ENCODE results near the gene SNX2. TPM values are rescaled to one million over a fixed set of nuclear protein-coding genes. Genes with fewer than 3 reads are reported as not detected.

The SNX2 gene
- total RNA-seq, 1 donor from 2014 or later: 53.8 TPM

- Mint-ChIP-seq H3K36me3 (ENCODE audit: low read depth) (peaks cover 8% of the 10 kb centered on the region), H3K9me3 (ENCODE audit: low read depth) (peaks cover 6% of the 10 kb centered on the region), H3K4me1 (ENCODE audit: low read depth) (peaks cover 9% of the 10 kb centered on the region), H3K4me3 (ENCODE audit: unreplicated experiment) (no peak overlapping the region), H3K27me3 (ENCODE audit: low read depth) (no peaks in the 10 kb centered on the region), H3K27ac (ENCODE audit: unreplicated experiment) (no peak overlapping the region)
- no peak for DNase-seq (ENCODE audit: low spot score)
- TF ChIP-seq, protein P1, sequence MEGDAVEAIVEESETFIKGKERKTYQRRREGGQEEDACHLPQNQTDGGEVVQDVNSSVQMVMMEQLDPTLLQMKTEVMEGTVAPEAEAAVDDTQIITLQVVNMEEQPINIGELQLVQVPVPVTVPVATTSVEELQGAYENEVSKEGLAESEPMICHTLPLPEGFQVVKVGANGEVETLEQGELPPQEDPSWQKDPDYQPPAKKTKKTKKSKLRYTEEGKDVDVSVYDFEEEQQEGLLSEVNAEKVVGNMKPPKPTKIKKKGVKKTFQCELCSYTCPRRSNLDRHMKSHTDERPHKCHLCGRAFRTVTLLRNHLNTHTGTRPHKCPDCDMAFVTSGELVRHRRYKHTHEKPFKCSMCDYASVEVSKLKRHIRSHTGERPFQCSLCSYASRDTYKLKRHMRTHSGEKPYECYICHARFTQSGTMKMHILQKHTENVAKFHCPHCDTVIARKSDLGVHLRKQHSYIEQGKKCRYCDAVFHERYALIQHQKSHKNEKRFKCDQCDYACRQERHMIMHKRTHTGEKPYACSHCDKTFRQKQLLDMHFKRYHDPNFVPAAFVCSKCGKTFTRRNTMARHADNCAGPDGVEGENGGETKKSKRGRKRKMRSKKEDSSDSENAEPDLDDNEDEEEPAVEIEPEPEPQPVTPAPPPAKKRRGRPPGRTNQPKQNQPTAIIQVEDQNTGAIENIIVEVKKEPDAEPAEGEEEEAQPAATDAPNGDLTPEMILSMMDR (IDR thresholded peaks at IDR 0.05): no peak
Measured at GRCh38 chr5:122839731-122840130, 64.9 kb downstream of the SNX2 start.

DNA sequence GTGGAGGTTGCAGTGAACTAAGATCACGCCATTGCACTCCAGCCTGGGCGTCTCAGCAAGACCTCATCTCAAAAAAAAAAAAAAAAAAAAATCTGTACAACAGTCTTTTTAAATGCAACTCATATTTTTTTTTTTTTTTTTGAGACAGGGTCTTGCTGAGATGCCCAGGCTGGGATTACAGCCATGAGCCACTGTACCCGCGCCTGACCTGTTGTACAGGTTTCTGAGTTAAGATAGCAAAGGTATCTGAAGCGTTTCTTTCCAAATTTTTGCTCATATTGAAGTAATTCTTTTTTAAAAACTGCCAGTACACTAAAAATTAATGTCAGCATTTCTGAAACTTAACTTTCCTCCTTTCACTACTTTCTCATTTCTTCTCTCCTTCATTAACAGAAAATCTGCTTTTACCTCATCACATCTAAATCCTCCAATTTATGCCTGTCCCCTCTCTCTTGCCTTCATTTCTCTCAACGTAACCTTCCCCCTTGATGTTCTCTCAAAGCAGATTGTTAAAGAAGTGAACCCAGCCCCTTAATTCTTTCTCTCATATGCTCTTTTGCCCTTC lies 67.2 kb downstream of the SNX2 start:
- no peak overlapping the region for H3K27ac Mint-ChIP-seq (ENCODE audit: unreplicated experiment)
- TF ChIP-seq, protein P1 (IDR thresholded peaks at IDR 0.05): no peak
- H3K9me3 Mint-ChIP-seq (ENCODE audit: low read depth): peaks cover 6% of the 10 kb centered on the region
- H3K36me3 Mint-ChIP-seq (ENCODE audit: low read depth): peaks cover 8% of the 10 kb centered on the region
- no peaks in the 10 kb centered on the region for H3K27me3 Mint-ChIP-seq (ENCODE audit: low read depth)
- no peak for DNase-seq (ENCODE audit: low spot score)
- no peak overlapping the region for H3K4me3 Mint-ChIP-seq (ENCODE audit: unreplicated experiment)
- H3K4me1 Mint-ChIP-seq (ENCODE audit: low read depth): peaks cover 24% of the 10 kb centered on the region

DNA sequence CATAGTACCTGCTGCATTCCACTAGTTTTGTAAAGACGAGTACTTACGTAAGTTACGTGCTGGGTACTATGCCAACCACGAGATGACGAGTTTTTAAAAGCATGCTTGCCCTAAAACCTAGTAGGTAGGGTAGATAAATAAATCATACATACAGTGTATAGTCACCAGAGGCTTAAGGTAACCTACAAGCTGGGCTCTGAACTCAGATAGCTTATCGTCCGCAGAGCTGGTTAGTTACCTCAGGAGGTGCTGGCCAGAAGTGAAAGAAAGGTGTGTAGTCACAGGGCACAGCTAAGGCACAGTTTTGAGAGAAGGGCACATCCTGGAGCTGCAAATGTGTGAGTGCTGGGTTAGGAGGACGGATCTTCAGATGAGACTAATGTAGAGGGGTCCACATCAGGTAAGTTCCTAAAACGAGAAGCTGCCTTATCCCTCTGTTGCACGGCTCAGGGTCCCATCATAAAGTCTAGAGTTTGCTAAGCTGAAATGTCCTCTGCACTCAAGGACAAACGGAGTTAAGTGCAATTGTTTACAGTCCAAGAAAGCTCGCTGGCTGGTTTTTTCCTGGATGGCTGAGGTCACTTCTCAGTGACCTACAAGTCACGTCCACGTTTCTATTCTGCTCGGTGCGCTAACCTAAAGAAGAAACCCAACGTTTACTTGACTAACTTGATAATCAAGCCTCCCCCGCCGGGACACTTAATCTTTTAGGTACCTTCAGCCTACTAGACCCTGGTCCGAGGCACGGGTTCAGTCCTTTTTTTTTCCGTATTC lies 69.4 kb downstream of the SNX2 start:
- H3K27me3 Mint-ChIP-seq (ENCODE audit: low read depth): no peaks in the 10 kb centered on the region
- peaks cover 6% of the 10 kb centered on the region for H3K9me3 Mint-ChIP-seq (ENCODE audit: low read depth)
- H3K4me3 Mint-ChIP-seq (ENCODE audit: unreplicated experiment): peak overlapping the region; percentile 84
- H3K27ac Mint-ChIP-seq (ENCODE audit: unreplicated experiment): peak overlapping the region; percentile 93
- TF ChIP-seq, protein P1 (IDR thresholded peaks at IDR 0.05): no peak
- H3K36me3 Mint-ChIP-seq (ENCODE audit: low read depth): peaks cover 8% of the 10 kb centered on the region
- no peak for DNase-seq (ENCODE audit: low spot score)
- peaks cover 33% of the 10 kb centered on the region for H3K4me1 Mint-ChIP-seq (ENCODE audit: low read depth)

DNA sequence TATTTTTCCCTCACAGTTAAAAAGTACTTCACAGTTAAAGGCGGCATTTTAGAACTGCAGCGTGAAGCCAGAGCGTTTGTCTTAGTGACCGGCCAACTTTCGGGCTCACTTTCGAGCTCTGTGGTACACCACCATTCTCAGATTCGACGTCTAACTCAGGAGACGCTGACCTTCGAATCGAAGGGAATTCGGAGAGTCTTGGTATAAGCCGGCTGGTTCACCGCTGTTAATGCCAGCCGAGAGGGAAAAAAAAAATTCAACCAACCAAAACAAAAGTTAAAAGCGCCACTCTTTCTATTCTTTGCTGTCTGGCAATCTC lies 70.0 kb downstream of the SNX2 start:
- DNase-seq (ENCODE audit: low spot score): no peak
- peaks cover 37% of the 10 kb centered on the region for H3K4me1 Mint-ChIP-seq (ENCODE audit: low read depth)
- TF ChIP-seq, protein P1 (IDR thresholded peaks at IDR 0.05): no peak
- H3K27ac Mint-ChIP-seq (ENCODE audit: unreplicated experiment): peak overlapping the region; percentile 93
- H3K27me3 Mint-ChIP-seq (ENCODE audit: low read depth): no peaks in the 10 kb centered on the region
- H3K36me3 Mint-ChIP-seq (ENCODE audit: low read depth): peaks cover 8% of the 10 kb centered on the region
- peaks cover 6% of the 10 kb centered on the region for H3K9me3 Mint-ChIP-seq (ENCODE audit: low read depth)
- peak overlapping the region; percentile 84 for H3K4me3 Mint-ChIP-seq (ENCODE audit: unreplicated experiment)

DNA sequence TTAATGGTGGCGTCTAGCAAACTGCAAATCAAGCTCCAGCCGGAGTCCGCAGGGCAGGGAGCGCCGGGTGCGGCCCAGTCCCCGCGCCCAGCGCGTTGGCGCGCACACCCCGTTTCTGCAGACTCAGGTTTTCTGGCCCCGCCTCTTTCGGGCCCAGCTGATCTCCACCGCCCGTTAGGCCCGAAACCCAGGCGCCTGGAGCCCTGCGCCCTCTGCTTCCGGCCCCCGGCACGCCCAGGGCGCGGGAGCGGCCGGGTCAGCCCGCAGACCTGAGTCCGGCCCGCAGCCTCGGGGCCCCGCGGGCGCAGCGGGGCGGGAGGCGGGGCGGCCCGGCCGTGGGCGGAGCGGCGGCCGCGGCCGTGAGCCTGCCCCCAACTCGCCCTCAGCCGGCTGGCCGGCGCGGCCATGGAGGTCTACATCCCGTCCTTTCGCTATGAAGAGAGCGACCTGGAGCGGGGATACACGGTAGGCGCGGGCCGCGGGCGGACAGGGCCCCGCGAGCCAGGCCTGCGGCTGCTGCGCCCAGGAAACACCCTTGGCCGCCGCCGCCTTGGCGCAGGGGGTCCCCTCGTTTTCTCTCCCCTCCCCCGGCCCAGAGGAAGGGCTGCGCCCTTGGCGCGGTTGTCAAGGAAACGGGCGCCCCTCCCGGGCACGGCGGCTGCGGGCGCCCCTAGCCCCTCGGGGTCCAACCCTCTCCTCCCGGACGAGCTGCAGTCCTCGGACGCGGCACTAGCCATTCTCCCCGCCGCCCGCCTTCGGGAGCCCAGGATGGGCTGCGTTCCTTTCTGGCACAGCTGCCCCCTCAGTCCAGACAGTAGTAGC lies 70.6 kb downstream of the SNX2 start, which contains the start of gene SNX24:
Gene SNX24, plus strand, starts transcription at position 385 of the 822 bp plus-strand sequence. Its CDS starts 21 bp downstream, at position 406.
- DNase-seq (ENCODE audit: low spot score): no peak
- Mint-ChIP-seq H3K36me3 (ENCODE audit: low read depth) (peaks cover 6% of the 10 kb centered on the region), H3K4me3 (ENCODE audit: unreplicated experiment) (peak within 1 kb of the TSS; percentile 84), H3K27me3 (ENCODE audit: low read depth) (no peaks in the 10 kb centered on the region), H3K9me3 (ENCODE audit: low read depth) (peaks cover 3% of the 10 kb centered on the region), H3K27ac (ENCODE audit: unreplicated experiment) (peak within 1 kb of the TSS; percentile 95), H3K4me1 (ENCODE audit: low read depth) (peaks cover 40% of the 10 kb centered on the region)
- TF ChIP-seq, protein P1 (IDR thresholded peaks at IDR 0.05): no peak

Measured in chondrocyte (in vitro differentiated cells).